ENCODE results near the gene C4orf51.

Gene C4orf51

DNA sequence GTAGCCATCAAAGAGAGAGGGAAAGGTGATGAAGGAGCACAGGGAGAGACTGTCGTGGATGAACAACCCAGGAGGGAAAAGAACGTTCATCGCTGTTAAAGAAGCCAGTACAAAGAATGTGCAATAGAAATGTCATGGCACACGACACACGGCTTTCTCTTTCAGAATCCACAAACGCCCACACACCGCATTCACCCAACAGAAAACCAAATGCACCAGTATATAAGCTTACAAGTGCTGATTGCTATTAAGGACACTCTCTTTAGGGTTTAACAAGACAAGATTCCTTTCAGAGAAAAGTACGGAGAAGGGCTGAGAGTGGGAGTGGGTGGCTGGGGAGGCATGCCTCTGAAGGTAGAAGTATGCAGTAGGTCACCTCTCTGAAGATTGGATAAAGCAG, 80.2 kb downstream of the C4orf51 start:
- DNase-seq, result no peak

DNA sequence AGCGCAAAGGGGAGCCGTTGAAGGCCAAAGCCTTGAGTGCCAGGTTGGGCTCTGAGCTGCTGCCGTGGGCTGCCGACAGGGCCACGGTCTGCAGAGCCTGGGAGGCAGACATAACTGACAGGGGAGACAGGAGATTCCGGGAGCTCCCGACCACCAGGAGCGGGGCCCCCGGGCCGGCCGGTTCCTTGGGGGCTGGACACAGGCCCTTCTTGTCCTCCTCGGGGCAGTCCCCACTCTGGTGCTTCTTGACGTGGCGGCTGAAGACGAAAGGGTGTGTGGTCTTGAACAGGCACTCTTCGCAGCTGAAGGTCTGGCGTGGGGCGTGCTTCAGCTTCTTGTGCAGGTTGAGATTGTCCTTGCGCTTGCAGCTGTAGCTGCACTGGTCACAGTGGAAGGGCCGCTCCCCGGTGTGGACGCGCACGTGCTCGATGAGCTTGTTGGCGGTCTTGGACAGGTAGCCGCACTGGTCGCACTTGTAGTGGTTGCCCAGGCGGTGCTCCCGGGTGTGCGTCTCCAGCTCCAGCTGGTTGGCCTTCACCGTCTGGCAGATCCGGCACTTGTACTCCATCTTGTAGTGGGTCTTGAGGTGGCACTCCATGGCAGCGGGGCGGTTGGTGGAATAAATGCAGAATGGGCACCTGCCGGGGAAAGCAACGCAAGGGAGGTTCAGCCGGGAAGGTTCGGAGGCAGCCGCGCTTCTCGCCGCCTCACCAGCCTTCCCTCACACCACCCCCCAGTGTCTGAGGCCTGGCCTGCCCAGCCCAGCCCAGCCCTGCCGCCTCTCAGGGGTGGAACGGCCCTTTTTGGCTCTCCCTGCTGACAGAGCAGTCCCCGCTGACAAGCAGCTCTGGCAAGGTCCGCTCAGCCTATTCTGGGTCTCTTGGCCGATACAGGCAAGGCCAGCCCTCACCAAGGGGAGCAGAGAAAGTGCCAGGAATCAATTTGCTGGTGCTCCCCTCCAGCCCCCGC, 81.3 kb downstream of the C4orf51 start:
- no peak for DNase-seq

DNA sequence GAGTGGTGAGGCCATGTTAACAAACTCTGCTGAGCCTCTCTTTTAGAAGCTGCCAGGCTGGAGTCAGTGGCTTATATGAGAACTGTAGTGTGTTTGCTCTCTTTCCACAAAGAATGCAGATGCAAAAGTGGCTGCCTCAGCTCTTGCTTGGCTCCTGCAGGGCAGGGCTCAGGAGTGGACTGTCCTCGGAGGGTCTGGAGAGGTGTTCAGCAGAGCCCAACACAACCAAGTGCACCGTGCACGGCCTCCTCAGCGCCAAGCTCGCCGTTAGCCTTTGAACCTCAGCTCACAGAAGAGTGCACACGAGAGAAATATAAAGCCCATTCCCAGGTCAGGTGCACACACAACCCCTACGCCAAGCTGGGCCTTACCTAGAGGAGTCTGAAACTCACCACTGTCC, 82.8 kb downstream of the C4orf51 start:
- no peak for DNase-seq

DNA sequence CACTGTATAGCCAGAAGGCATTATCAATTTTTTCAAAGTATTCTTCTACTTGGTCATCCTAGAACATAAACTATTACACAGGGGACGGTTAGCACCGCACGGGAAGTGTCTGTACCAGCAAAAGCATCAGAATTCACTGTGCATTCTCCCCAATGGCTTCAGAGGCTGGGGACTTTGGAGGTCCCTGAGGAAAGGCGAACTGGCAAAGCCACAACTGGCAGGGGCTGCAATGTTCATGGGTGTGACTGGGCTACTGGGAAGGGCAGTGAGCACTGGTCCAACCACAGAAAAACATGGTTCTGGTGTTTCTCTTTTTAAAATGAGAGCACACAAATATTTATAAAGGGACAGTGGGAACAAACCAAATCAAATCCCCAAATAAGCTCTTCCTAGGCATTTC, 83.5 kb downstream of the C4orf51 start:
- no peak for DNase-seq

- no peak for DNase-seq
These were observed 86.3 kb downstream of the C4orf51 start for GRCh38 chr4:145766273-145766672.

DNA sequence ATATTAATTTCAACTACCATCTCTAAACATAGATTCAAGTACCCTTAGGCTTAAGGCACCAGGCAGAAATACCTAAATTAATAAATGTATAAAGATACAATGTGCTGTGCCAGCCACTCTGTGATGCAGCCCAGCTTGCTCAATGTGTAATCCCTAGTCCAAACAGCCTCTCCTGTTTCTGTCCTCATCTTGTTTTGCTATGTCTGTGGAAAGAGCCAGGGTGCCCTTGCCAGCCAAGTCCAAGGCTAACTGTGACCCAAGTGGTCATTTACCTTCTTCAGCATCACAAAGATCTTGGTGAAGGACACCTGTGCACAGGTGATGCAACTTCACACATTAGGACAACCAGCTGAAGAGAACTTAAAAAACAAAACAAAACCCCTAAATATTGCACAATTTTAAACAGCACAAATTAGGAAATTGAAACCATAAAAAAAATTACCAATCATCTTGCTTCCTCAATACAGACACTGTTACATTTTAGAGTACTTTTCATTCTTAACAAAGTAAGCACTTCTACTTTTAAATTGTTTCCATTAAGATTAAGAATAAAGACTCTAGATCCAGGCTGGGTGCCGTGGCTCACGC, 89.6 kb downstream of the C4orf51 start:
- no peak for DNase-seq

GRCh38 chr4:145770124-145770523, 90.2 kb downstream of the C4orf51 start:
- no peak for DNase-seq

DNA sequence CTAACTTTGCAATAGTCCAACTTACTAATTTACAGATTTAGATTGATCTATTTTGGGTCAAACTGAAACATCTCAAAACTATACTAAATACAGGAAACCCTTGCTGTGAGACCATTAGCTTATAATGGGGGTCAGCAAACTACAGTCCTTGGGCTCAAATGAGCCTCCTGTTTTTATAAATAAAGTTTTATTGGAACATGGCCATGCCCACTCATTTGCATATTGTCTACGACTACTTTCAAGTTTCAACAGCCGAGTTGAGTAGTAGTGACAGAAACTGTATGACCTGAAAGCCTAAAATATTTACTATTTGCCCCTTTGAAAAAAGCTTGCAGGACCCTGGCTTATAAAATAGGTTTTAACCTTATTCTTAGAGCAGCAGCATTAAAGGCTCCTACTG, 92.4 kb downstream of the C4orf51 start:
- no peak for DNase-seq

GRCh38 chr4:145773581-145774234, 93.8 kb downstream of the C4orf51 start:
- no peak for DNase-seq

DNA sequence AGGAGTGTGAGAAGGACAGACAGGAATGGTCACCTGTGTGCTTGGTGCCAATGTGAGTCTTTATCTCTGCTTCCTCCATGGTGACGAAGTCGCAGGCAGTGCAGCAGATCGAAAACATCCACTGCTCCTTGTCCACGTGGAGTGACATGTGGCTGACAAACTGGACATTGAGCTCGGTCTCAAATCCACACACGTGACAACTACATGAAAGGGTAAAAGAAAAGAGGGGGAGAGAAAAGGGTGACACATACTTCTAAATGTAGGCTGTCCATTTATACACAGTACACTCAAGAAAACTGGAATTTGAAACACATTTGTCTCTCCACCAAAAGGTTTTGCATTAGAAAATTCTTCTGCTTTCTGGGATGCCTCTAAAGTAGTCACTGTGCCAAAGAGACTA, 94.5 kb downstream of the C4orf51 start:
- no peak for DNase-seq

DNA sequence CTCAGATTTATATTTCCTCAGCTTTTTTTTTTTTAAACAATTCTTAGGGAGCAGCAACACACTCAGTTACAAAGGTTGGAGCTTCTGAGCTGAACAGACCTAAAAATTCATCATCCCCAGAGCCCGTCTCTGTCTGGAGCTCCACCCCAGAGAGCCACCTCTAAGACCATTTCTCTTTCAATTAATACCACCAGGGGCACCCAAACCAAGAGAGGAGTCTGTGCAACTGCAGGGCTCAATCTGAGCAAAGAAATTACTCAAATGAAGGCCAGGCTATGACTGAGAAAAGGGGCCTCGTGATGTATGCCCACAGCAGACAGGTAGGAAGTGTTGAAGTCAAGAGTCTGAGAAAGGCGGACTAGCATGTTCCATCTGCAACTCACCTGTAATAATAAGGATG, 95.5 kb downstream of the C4orf51 start:
- DNase-seq, result no peak

GRCh38 chr4:145776208-145776607, 96.3 kb downstream of the C4orf51 start:
- DNase-seq, result no peak

DNA sequence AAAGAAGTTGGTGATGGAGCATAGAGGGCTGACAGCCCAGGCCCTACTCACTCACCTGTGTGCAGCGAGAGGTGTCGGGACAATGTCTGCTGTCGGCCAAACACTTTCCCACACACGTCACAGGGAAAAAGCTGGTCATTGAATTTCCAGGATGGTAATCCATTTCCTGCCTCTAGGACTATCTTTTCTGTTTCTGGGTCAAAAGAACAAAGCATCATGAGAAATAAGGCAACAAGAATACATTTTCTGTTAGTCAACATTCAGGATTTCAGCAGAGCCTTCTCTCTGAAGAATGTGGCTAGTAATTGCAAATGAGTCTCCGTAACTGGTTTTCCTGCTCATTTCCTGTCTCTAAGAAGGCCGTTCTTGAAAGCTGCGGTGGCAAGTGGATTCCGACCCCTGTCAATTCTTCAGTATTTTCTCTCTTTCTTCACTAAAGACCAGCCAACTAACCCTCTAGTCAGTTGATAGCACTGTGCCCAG, 99.4 kb downstream of the C4orf51 start:
- DNase-seq, result no peak

- DNase-seq, result no peak
These were observed 101.4 kb downstream of the C4orf51 start for GRCh38 chr4:145781351-145781750.
